ENCODE data around the gene SMAD9. TPM values are rescaled to one million over a fixed set of nuclear protein-coding genes. Genes with fewer than 3 reads are reported as not detected.

SMAD9 gene
- total and polyA plus RNA-seq, 9 of the 15 experiments (the other 6 are each of a cell fraction or from before 2014, with no cell fraction given), result 0.02 to 0.08 (median 0.03) TPM; not detected in 4

DNA sequence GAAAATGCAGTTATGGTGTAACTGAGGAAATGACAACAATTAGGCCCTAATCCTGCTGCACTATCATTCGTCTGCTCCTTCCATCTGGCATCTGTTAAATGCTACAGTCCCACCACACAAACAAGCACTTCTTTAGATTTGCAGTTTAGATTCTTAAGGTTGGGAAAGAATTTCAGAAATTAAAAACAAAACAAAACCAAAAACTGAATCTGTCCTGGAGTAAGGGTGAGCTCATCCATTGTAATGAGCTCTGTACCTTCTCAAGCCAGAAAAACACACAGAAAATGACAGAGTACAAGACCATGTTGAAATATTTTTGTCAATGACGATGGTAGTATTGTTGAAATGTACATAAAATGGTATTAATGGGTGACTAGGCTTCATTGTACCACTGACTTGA is 28.3 kb downstream of the SMAD9 start:
- no TSS peak for BruUV-seq (replicated peaks)
- no peaks in the 10 kb centered on the region for H3K4me1 ChIP-seq (replicated peaks in 1 of 2; ENCODE audit: control insufficient read depth in 2 of 2, insufficient read depth in 2 of 2, low read length in 2 of 2)
- H2AFZ ChIP-seq (ENCODE audit: low read depth, low read length), result no peak overlapping the region
- no peaks in the 10 kb centered on the region for H4K20me1 ChIP-seq (replicated peaks; ENCODE audit: control insufficient read depth, insufficient read depth, low read length)
- FAIRE-seq (no peak), DNase-seq (ENCODE audit: extremely low read depth in 1 of 4, low spot score in 3 of 4) (no peak), ATAC-seq (no peak)
- H3K4me3 ChIP-seq, result no peak overlapping the region
- ChIA-PET POLR2A (no interaction called here), CTCF (ENCODE audit: low intra/inter-chr PET ratio) (no interaction called here)
- peaks cover 0 to 5% of the 10 kb centered on the region in 2 experiments; a peak in 1 of 5 replicates for H3K27me3 ChIP-seq (ENCODE audit: control insufficient read depth in 2 of 2, insufficient read depth in 2 of 2, low read length in 2 of 2)
- H3K9me1 ChIP-seq (ENCODE audit: control insufficient read depth, insufficient read depth, low read length), result no peaks in the 10 kb centered on the region
- intact Hi-C loops (cut with micrococcal nuclease), result no loop called here
- no peak overlapping the region for H3K9ac ChIP-seq (ENCODE audit: insufficient read depth in 1 of 2, low read depth in 2 of 2, low read length in 2 of 2)
- H3K27ac ChIP-seq (ENCODE audit: extremely low read depth, low read depth, low read length), result no peak overlapping the region
- H3K9me3 ChIP-seq (replicated peaks; ENCODE audit: control insufficient read depth, insufficient read depth, low read depth, low read length), result no peaks in the 10 kb centered on the region
- TF ChIP-seq ARID2 (IDR thresholded peaks at IDR 0.05) (no peak), KDM5B (IDR thresholded peaks at IDR 0.05; ENCODE audit: insufficient replicate concordance, low read depth, low read length) (no peak), ILK (tag; IDR thresholded peaks at IDR 0.05; ENCODE audit: borderline replicate concordance, low read depth) (no peak), ZFP36 (IDR thresholded peaks at IDR 0.05; ENCODE audit: low read depth, low read length, partially characterized antibody) (no peak)
- TF ChIP-seq, protein P1, sequence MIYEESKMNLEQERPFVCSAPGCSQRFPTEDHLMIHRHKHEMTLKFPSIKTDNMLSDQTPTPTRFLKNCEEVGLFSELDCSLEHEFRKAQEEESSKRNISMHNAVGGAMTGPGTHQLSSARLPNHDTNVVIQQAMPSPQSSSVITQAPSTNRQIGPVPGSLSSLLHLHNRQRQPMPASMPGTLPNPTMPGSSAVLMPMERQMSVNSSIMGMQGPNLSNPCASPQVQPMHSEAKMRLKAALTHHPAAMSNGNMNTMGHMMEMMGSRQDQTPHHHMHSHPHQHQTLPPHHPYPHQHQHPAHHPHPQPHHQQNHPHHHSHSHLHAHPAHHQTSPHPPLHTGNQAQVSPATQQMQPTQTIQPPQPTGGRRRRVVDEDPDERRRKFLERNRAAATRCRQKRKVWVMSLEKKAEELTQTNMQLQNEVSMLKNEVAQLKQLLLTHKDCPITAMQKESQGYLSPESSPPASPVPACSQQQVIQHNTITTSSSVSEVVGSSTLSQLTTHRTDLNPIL (CRISPR knock-in tag; IDR thresholded peaks at IDR 0.05), result no peak
- H3K4me2 ChIP-seq (ENCODE audit: insufficient read depth, low read length), result no peak overlapping the region
- no peaks in the 10 kb centered on the region for H3K79me2 ChIP-seq (ENCODE audit: control insufficient read depth, insufficient read depth, low read length)
- WGBS (ENCODE audit: insufficient coverage, low coverage, missing lambda C conversion rate), result 0% methylated on average over 2 of the region's 2 CpGs
- in situ Hi-C loops (cut with MboI), result no loop called here
- H3K36me3 ChIP-seq (ENCODE audit: control insufficient read depth, insufficient read depth, low read length), result no peaks in the 10 kb centered on the region

All from K562 (cell line).